C4-2B (cell line): ENCODE measurements around the gene DIAPH2.

Experiments used
- H3K27ac ChIP-seq: fragments of 450-650 bp; 2 replicates; pipeline ENCODE4 v1.5.1; 2017
- CTCF ChIP-seq: fragments of 450-650 bp; conservative IDR thresholded peaks from 2 replicates; pipeline ENCODE4 v1.5.1; 2017; ENCODE audit warnings: mild to moderate bottlenecking
- ZFX ChIP-seq: fragments of 450-650 bp; IDR thresholded peaks from 2 replicates; pipeline ENCODE4 v1.6.1; 2017

Gene DIAPH2

GRCh38 chrX:96807318-96807717, 122.7 kb downstream of the DIAPH2 start:
- no peak for TF ChIP-seq ZFX
- TF ChIP-seq CTCF = no peak
- H3K27ac ChIP-seq = no peak overlapping the region

DNA sequence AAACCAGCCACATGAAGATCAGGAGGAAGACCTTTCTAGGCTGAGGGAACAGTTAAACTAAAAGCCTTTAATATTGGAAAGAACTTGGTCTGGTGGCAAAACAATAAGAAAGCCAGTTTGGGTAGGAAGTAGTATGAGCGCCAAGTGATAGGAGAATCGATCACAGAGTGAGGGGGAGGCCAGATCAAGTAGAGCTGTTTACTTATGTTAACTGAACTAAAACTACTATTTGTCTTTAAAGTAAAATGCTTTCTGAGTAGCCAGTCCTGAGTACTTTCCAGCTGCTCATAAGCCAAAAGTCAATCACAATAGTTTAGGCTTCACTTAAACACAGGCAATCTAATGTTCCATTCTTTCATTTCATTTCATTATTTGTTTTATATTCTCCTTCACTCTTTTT, 136.3 kb downstream of the DIAPH2 start:
- H3K27ac ChIP-seq = no peak overlapping the region
- no peak for TF ChIP-seq CTCF
- no peak for TF ChIP-seq ZFX

GRCh38 chrX:96824166-96824565, 139.5 kb downstream of the DIAPH2 start:
- no peak overlapping the region for H3K27ac ChIP-seq
- no peak for TF ChIP-seq CTCF
- no peak for TF ChIP-seq ZFX

DNA sequence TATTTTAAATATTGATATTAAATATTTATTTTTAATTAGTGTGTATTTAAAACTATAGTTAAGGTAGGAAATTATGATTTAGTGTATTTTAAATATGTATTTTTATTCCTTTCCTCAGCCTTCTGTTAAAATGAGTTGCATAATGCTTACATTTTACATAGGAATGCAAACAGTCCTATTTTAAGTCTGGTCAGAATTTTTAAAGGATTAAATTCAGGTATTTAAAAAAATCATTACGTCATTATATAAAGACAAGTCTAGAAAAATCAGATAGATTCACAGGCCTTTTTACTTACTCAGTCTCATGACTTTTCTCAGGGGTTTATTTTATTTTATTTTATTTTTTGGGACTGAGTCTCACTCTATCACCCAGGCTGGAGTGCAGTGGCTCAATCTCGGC, 148.7 kb downstream of the DIAPH2 start:
- TF ChIP-seq CTCF = no peak
- H3K27ac ChIP-seq = no peak overlapping the region

GRCh38 chrX:96834137-96834536, 149.5 kb downstream of the DIAPH2 start:
- TF ChIP-seq ZFX = no peak
- no peak for TF ChIP-seq CTCF
- no peak overlapping the region for H3K27ac ChIP-seq

- TF ChIP-seq ZFX (no peak), CTCF (no peak)
Measured at GRCh38 chrX:96835660-96836289, 151.1 kb downstream of the DIAPH2 start.

DNA sequence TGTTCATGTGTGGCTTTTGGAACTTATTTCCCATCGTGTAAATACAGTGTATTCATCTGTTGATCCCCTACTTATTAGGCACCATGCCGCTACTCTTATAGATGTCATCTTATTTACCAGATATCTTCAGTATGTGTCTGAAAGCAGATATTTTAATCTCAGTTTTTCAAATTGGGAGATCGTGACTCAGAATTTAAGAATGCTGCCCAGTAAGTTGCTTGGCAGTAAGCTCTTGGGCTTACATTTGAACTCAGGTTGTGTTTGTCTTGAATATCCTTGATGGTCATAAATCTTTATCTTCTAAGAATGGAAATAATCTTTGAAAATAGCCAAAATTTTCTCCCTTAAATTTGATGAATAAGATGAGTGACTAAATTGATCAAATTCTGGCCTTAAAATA, 153.2 kb downstream of the DIAPH2 start:
- no peak for TF ChIP-seq ZFX
- TF ChIP-seq CTCF = no peak
- no peak overlapping the region for H3K27ac ChIP-seq

More at GRCh38 chrX:96835660-96836289, 151.1 kb downstream of the DIAPH2 start:
- H3K27ac ChIP-seq = no peak overlapping the region
